H1 (cell line): ENCODE results near the gene RASGEF1B. TPM values are rescaled to one million over a fixed set of nuclear protein-coding genes. Genes with fewer than 3 reads are reported as not detected.

Experiments used
- CTCF ChIA-PET: fragments of 300-600 bp; sonication (Branson Sonifier 250); formaldehyde crosslinking; loops from one replicate; lab custom pipeline; 2021; ENCODE audit not compliant: partially characterized antibody; lab: Charles Lee
- POLR2A ChIA-PET: fragments of 300-600 bp; sonication (Branson Sonifier 250); formaldehyde crosslinking; loops from one replicate; lab custom pipeline; 2021; ENCODE audit warnings: inconsistent platforms; ENCODE audit not compliant: partially characterized antibody; lab: Charles Lee
- DNase-seq, 2 experiments: peaks; one replicate each; pipeline versions ENCODE4 v3.0.0 to v3.0.0-alpha.2; 2010 to 2022; ENCODE audit warnings: low spot score in 2 of 2, low read depth in 1 of 2, mixed read lengths in 1 of 2
- FAIRE-seq: peaks from 2 replicates; lab custom pipeline; 2011; peaks lifted over from hg19 to GRCh38; lab: Jason Lieb, UNC
- H2AFZ ChIP-seq: 2 replicates; pipeline ENCODE4 v1.8.1; 2012; ENCODE audit warnings: low read length, inconsistent platforms
- H2AK5ac ChIP-seq: 2 replicates; pipeline ENCODE4 v1.6.1; 2013; ENCODE audit warnings: low read depth, low read length
- H2BK120ac ChIP-seq: replicated peaks from 2 replicates; pipeline ENCODE3; 2013; ENCODE audit warnings: low read depth, low read length, inconsistent platforms
- H2BK12ac ChIP-seq: 2 replicates; pipeline ENCODE4 v1.6.1; 2013; ENCODE audit warnings: low read depth, low read length
- H2BK15ac ChIP-seq: 2 replicates; pipeline ENCODE4 v1.6.1; 2013; ENCODE audit warnings: low read length
- H2BK20ac ChIP-seq: 2 replicates; pipeline ENCODE4 v1.6.1; 2013; ENCODE audit warnings: low read length
- H2BK5ac ChIP-seq: 2 replicates; pipeline ENCODE4 v1.6.1; 2013; ENCODE audit warnings: low read depth, low read length
- H3K14ac ChIP-seq: 2 replicates; pipeline ENCODE4 v1.6.1; 2013; ENCODE audit warnings: inconsistent platforms; ENCODE audit not compliant: insufficient read length
- H3K18ac ChIP-seq: 2 replicates; pipeline ENCODE4 v1.6.1; 2013; ENCODE audit warnings: low read length; ENCODE audit errors: extremely low read depth
- H3K23ac ChIP-seq: 2 replicates; pipeline ENCODE4 v1.6.1; 2013; ENCODE audit warnings: inconsistent platforms; ENCODE audit not compliant: insufficient read length
- H3K23me2 ChIP-seq: 2 replicates; pipeline ENCODE4 v1.6.1; 2013; ENCODE audit warnings: low read depth, low read length
- H3K27ac ChIP-seq: 2 replicates; pipeline ENCODE4 v1.6.1; 2011; ENCODE audit warnings: low read depth, low read length, inconsistent platforms
- H3K27me3 ChIP-seq, 4 experiments: replicated peaks in 1 of 4; 1 replicate in 1 of 4; 2 replicates in 3 of 4; pipeline versions ENCODE4 v1.6.1 to v1.8.1; 2011 to 2013; ENCODE audit warnings: low read length in 3 of 4, mild to moderate bottlenecking in 3 of 4, inconsistent platforms in 2 of 4, mixed read lengths in 2 of 4, moderate library complexity in 1 of 4; ENCODE audit not compliant: control insufficient read depth in 3 of 4, insufficient read depth in 3 of 4; ENCODE audit errors: extremely low read depth in 1 of 4
- H3K36me3 ChIP-seq, 4 experiments: 2 replicates each; pipeline versions ENCODE4 v1.6.1 to v1.8.1; 2011 to 2013; ENCODE audit warnings: mild to moderate bottlenecking in 4 of 4, low read length in 3 of 4, moderate library complexity in 2 of 4, control low read depth in 1 of 4, inconsistent platforms in 1 of 4; ENCODE audit not compliant: insufficient read depth in 4 of 4, control insufficient read depth in 2 of 4
- H3K4ac ChIP-seq: replicated peaks from 2 replicates; pipeline ENCODE3; 2013; ENCODE audit warnings: low read length, low read depth, mixed read lengths, inconsistent platforms; ENCODE audit not compliant: insufficient read length
- H3K4me1 ChIP-seq, 4 experiments: replicated peaks in 1 of 4; 1 replicate in 1 of 4; 2 replicates in 3 of 4; pipeline versions ENCODE4 v1.6.1 to v1.8.1; 2011 to 2013; ENCODE audit warnings: low read length in 3 of 4, inconsistent platforms in 2 of 4, mixed read lengths in 1 of 4; ENCODE audit not compliant: insufficient read depth in 4 of 4, control insufficient read depth in 3 of 4
- H3K4me2 ChIP-seq, 2 experiments: 2 replicates each; pipeline versions ENCODE4 v1.6.1 to v1.8.1; 2011 to 2013; ENCODE audit warnings: low read depth in 2 of 2, low read length in 2 of 2, control low read depth in 1 of 2, inconsistent platforms in 1 of 2, mild to moderate bottlenecking in 1 of 2; ENCODE audit not compliant: insufficient read depth in 1 of 2
- H3K4me3 ChIP-seq, 4 experiments: fragments of 200-600, 300-600 bp in 1 of 4; sonication (generic), shearing (Covaris generic), sonication (Bioruptor Twin) in 1 of 4; 2 replicates each; pipeline versions ENCODE4 v1.5.1 to v1.8.1; 2011 to 2016; ENCODE audit warnings: low read length in 4 of 4, low read depth in 3 of 4, control low read depth in 2 of 4, inconsistent platforms in 2 of 4, mild to moderate bottlenecking in 2 of 4, mixed read lengths in 1 of 4, moderate library complexity in 1 of 4; ENCODE audit not compliant: insufficient read depth in 2 of 4; ENCODE audit errors: extremely low read depth in 1 of 4
- H3K56ac ChIP-seq: replicated peaks from 2 replicates; pipeline ENCODE3; 2013; ENCODE audit warnings: low read depth, mild to moderate bottlenecking, mixed read lengths, low read length, inconsistent platforms; ENCODE audit not compliant: insufficient read length
- H3K79me1 ChIP-seq: 2 replicates; pipeline ENCODE4 v1.6.1; 2013; ENCODE audit warnings: low read depth, low read length, control low read depth
- H3K79me2 ChIP-seq, 2 experiments: 2 replicates each; pipeline versions ENCODE4 v1.6.1 to v1.8.1; 2012 to 2013; ENCODE audit warnings: low read length in 2 of 2, mild to moderate bottlenecking in 2 of 2, inconsistent platforms in 1 of 2; ENCODE audit not compliant: insufficient read depth in 2 of 2, control insufficient read depth in 1 of 2
- H3K9ac ChIP-seq, 4 experiments: replicated peaks in 1 of 4; 1 replicate in 1 of 4; 2 replicates in 3 of 4; pipeline versions ENCODE4 v1.6.1 to v1.8.1; 2011 to 2013; ENCODE audit warnings: low read depth in 3 of 4, low read length in 3 of 4, control low read depth in 2 of 4, mild to moderate bottlenecking in 2 of 4, moderate library complexity in 2 of 4, inconsistent platforms in 1 of 4; ENCODE audit errors: extremely low read depth in 1 of 4
- H3K9me3 ChIP-seq, 2 experiments: 2 replicates each; pipeline versions ENCODE4 v1.6.1 to v1.8.1; 2012 to 2013; ENCODE audit warnings: mild to moderate bottlenecking in 2 of 2, moderate library complexity in 2 of 2, control low read depth in 1 of 2, inconsistent platforms in 1 of 2, low read depth in 1 of 2, low read length in 1 of 2, mixed read lengths in 1 of 2; ENCODE audit not compliant: insufficient read depth in 2 of 2
- H4K20me1 ChIP-seq, 2 experiments: replicated peaks in 1 of 2; 2 replicates each; pipeline versions ENCODE3 to v1.8.1; 2011 to 2013; ENCODE audit warnings: inconsistent platforms in 2 of 2, low read length in 2 of 2, mild to moderate bottlenecking in 1 of 2; ENCODE audit not compliant: insufficient read depth in 2 of 2, control insufficient read depth in 1 of 2
- H4K5ac ChIP-seq: 2 replicates; pipeline ENCODE4 v1.6.1; 2013; ENCODE audit warnings: low read length, low read depth, mixed read lengths, inconsistent platforms; ENCODE audit not compliant: insufficient read length
- H4K8ac ChIP-seq: 2 replicates; pipeline ENCODE4 v1.8.0; 2013; ENCODE audit warnings: mild to moderate bottlenecking, moderate library complexity, low read length, inconsistent platforms; ENCODE audit not compliant: insufficient read depth; ENCODE audit errors: extremely low read depth
- H4K91ac ChIP-seq: replicated peaks from 2 replicates; pipeline ENCODE3; 2013; ENCODE audit warnings: low read length, mixed read lengths, inconsistent platforms; ENCODE audit not compliant: insufficient read length
- WGBS, 2 experiments: shearing (Covaris generic) in 1 of 2; methylation state at CpG; one replicate each; pipeline versions ENCODE4 v1.1.6 to v1.1.7; 2013 to 2015; ENCODE audit warnings: low lambda C conversion rate in 2 of 2, mixed read lengths in 2 of 2, inconsistent platforms in 1 of 2, low coverage in 1 of 2, missing lambda C conversion rate in 1 of 2; ENCODE audit not compliant: insufficient replicate concordance in 2 of 2, insufficient coverage in 1 of 2, insufficient read length in 1 of 2; ENCODE audit errors: extremely low coverage in 1 of 2, missing lambda C conversion rate in 1 of 2; 5-methylcytosine and 5-hydroxymethylcytosine counted together
- polyA plus RNA-seq, 7 experiments: library from polyadenylated mRNA; depleted of rRNA in 3 of 7; stranded (reverse) in 5 of 7; unstranded in 2 of 7; fragments of >200 nt in 5 of 7; fragments of 200-250 nt in 2 of 7; gene quantifications; 1 replicate in 5 of 7; 2 replicates in 1 of 7; 4 replicates in 1 of 7; pipeline versions ENCODE4 v1.2.1 to v1.2.3, GENCODE V29; 2011 to 2013; ENCODE audit warnings: missing spikeins in 2 of 7, mixed read lengths in 2 of 7
- total RNA-seq: library from RNA; stranded (reverse); fragmentation: NEBNext Ultra II Directional; extraction: Animal tissue kit (Norgen Biotek cat#: 25700); gene quantifications from 2 replicates; pipeline ENCODE4 v1.2.1, GENCODE V29; 2021

Gene RASGEF1B
- total and polyA plus RNA-seq, 2 of the 8 experiments (the other 6 are each of a cell fraction or from before 2014, with no cell fraction given), result 1.6 to 4.7 TPM

DNA sequence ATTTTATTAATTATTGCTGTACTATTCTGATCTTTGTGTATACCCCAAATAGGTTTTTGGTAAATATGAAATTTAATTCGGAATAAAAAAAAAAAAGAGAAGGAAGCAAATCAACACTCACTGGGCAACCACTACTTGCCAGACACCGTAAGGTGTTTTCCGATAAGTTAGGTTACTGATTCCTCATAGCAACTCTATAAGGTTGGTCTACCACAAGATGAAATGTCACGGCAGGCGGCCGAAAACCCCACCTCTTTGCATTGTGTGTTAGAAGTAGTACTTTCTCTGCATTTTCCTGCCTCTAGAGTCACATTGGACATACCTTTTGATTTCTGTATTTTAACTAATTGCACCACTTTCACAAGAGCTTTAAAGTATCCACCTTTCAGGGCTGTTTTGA lies 44.5 kb upstream of the RASGEF1B start:
- Histone ChIP-seq H4K91ac (no peak overlapping the region), H3K23me2 (no peaks in the 10 kb centered on the region), H2BK12ac (no peak overlapping the region), H3K4me1 (peaks cover 4 to 17% (median 10%) of the 10 kb centered on the region in 4 experiments; a peak in 6 of 7 replicates), H2BK20ac (no peak overlapping the region), H3K9ac (no peak overlapping the region), H3K4ac (no peak overlapping the region), H3K79me2 (no peaks in the 10 kb centered on the region), H3K14ac (no peak overlapping the region), H3K56ac (no peak overlapping the region), H2BK5ac (no peak overlapping the region), H3K4me2 (no peak overlapping the region), H3K27me3 (no peaks in the 10 kb centered on the region), H3K9me3 (no peaks in the 10 kb centered on the region), H3K18ac (no peak overlapping the region), H2BK15ac (no peak overlapping the region), H3K23ac (no peak overlapping the region), H4K8ac (no peak overlapping the region), H3K27ac (no peak overlapping the region), H3K79me1 (no peaks in the 10 kb centered on the region), H3K36me3 (no peaks in the 10 kb centered on the region), H4K20me1 (no peaks in the 10 kb centered on the region), H2AK5ac (no peak overlapping the region), H2BK120ac (no peak overlapping the region), H2AFZ (no peak overlapping the region), H3K4me3 (no peak overlapping the region), H4K5ac (no peak overlapping the region)
- DNase-seq (no peak), FAIRE-seq (no peak)
- WGBS, 2 experiments, result 96% methylated on average over 6 of the region's 6 CpGs; no CpG with 5 or more reads in 1 of the 2 experiments
- CTCF ChIA-PET, result no interaction called here
- POLR2A ChIA-PET, result no interaction called here
